GM21737 (cell line): ENCODE results near the gene TMCO4.
"Not testable (repeated sequence)": the region's sequence is repeated elsewhere in the genome, so short reads cannot be mapped to it uniquely, and the experiment has no call there.

ENCODE experiments used
- ATAC-seq: cut with Tn5 transposase; IDR thresholded peaks from one replicate; pipeline ENCODE4 v1.9.1; 2021; ENCODE audit warnings: mild to moderate bottlenecking, moderate library complexity; ENCODE audit not compliant: unreplicated experiment

The TMCO4 gene

GRCh38 chr1:19799230-19800075 lies at the start of gene TMCO4:
Gene TMCO4 (minus strand): TSS chr1:19799916. CDS start chr1:19780758, 19,158 bp downstream.
- peak; percentile 54 for ATAC-seq

GRCh38 chr1:19849307-19849706 lies 49.6 kb upstream of the TMCO4 start:
- not testable (repeated sequence) for ATAC-seq

GRCh38 chr1:19847334-19847733 lies 47.6 kb upstream of the TMCO4 start:
- ATAC-seq = not testable (repeated sequence)

DNA sequence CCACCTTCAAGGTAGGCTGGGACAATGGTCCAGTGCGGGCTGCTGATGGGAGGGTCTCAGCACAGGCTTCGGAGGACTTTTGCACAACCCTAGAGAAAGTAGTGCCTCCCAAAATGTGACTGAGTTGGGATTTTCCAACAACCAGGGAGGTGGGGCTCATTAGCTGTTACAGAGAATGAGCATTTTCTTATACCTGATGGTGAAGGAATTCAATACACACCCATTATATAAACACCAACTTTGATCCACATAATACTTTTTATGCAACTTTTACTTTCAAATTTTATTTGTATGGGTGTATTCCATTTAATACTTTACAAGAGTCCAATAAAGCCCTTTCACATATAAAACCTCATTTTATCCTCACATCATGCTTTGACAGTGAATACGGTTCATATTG lies 46.6 kb upstream of the TMCO4 start:
- no peak for ATAC-seq

- ATAC-seq = no peak
These were observed 45.8 kb upstream of the TMCO4 start for GRCh38 chr1:19845555-19845954.

DNA sequence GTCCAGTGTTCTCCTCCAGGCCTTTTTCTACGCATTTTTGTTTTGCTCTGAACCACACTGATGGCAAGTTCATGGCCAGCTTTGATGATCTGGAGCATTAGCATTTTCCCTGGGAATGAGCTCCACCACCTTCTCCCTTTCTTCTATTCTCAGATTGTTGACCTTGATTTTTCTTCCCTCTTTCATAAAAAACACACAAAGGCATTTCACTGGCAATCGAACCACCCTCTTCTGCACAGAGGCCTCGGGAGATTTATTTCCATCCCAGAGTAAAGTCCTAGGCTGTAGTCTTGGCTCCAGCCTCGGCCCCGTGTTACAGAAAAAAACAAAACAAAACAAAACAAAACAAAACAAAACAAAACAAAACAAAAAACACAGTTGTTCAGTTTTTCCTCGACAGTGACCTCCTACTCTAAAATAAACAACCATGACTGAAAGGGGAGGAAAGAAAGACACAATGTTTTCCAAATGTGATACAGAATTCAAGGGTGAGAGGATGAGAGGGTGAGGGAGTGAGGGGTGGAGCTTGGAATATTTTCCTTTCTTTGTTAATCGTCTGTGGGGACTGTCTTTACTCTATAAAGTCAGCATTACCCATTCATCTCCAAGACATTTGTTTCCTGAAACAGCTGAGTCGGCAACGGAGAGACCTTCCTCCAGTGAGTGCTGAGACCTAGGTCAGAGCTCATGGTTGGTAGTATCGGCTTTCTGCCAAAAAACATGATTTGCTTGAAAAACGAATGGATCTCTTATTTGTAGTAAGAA lies 45.2 kb upstream of the TMCO4 start:
- no peak for ATAC-seq

GRCh38 chr1:19840228-19840627 lies 40.5 kb upstream of the TMCO4 start:
- ATAC-seq = no peak

DNA sequence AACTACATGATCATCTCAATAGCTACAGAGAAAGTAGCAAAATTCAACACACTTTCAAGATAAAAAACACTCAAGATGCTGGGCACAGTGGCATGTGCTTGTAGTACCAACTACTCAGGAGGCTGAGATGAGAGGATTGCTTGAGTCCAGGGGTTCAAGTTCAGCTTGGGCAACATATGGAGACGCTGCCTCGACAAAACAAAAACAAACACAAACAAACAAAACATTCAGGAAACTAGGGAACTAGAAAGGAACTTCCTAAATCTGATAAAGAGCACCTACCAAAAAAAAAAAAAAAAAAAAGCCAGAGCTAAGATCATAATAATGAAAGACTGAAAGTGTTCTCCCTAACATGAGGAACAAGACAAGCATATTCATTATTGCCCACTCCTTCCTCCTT lies 38.1 kb upstream of the TMCO4 start:
- ATAC-seq = no peak

- ATAC-seq = no peak
These were observed 35.9 kb upstream of the TMCO4 start for GRCh38 chr1:19835578-19835977.

DNA sequence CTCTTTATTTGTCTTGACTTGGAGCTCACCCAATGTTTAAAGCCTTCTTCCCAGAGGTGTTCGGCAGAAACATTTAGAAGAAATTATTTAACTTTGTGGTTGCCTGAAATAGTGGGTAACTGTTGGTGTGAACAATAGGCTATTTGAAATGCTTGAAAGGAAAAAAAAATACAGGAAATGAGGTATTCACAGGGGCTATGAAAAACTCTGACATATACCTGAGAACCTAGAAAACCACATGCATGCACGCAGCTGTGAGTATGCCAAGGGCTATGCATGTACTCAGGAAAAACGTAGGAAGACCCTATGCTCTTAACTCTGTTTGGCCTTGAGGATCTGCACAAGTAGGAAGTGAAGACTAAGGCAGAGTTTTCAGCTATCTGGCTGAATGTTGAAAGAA lies 31.7 kb upstream of the TMCO4 start:
- no peak for ATAC-seq

GRCh38 chr1:19828546-19828945 lies 28.8 kb upstream of the TMCO4 start:
- ATAC-seq = no peak

DNA sequence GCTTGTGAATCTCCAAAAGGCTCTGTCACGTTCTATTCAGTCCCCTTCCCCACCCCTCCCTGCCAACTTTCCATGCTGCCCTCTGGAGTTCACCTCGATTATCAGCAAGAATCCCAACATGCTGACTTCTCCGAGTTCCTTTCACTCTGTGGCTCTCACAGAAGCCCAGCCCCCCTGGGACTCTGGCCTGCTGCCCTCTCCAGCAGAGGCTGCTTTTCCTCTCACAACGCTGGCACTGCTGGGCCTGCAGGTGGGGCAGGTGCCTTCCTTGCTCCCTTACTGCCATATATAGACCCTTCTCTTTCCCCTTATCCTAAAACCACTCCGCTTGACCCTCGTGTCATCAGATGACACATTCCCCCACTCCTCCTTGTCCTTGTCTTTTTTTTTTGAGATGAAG lies 25.6 kb upstream of the TMCO4 start:
- no peak for ATAC-seq

DNA sequence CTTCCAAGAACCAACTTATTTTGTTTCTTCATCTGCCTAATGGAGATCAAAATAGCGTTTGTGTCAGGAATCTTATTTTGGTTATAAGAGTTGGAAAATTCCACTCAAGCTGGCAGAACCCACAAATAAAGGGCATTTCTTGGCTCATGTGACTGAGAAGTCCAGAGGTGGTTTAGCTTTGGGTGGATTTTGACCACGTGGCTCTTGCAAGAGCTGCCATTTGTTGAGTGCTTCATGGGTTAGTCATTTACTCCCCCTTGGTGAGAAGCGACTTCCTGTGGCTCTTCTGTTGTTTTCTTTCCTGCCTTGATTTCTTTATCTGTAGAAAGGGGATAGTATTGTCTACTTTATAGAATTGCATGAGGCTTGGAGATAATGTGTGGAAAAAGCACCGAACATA lies 24.8 kb upstream of the TMCO4 start:
- ATAC-seq = no peak

- no peak for ATAC-seq
These were observed 24.3 kb upstream of the TMCO4 start for GRCh38 chr1:19824036-19824435.

DNA sequence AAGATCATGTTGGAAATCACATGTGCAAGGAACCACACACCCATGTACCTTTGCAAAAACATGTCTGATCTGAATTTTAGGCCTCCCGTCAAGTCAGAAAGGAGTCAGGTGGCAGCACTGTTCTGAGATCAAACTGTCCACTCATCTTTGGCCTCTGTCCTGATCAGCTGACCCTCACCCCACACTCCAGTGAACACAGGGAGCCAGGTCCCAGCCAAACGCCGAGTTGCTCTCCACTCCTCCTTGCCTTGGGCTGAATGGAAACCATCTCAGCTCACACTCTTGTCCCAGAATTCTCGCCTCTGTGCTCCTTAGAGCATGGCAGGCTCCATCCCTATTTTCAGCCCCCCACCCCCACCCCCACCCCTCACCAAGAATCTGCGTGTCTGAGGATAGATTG lies 20.0 kb upstream of the TMCO4 start:
- no peak for ATAC-seq

- ATAC-seq = no peak
These were observed 18.6 kb upstream of the TMCO4 start for GRCh38 chr1:19818324-19818723.

GRCh38 chr1:19817160-19817559 lies 17.4 kb upstream of the TMCO4 start:
- ATAC-seq = no peak

DNA sequence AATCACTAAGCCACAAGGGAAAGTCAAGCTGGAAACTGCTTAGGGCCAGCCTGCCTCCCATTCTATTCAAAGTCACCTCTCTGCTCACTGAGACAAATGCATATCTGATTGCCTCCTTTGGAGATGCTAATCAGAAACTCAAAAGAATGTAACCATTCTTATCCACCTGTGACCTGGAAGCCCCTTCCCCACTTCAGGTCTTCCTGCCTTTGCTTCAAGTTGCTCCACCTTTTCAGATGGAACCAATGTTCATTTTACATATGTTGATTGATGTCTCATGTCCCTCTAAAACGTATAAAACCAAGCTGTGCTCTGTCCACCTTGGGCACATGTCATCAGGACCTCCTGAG lies 17.0 kb upstream of the TMCO4 start:
- ATAC-seq = not testable (repeated sequence)

- ATAC-seq = no peak
These were observed 16.4 kb upstream of the TMCO4 start for GRCh38 chr1:19815801-19816736.

DNA sequence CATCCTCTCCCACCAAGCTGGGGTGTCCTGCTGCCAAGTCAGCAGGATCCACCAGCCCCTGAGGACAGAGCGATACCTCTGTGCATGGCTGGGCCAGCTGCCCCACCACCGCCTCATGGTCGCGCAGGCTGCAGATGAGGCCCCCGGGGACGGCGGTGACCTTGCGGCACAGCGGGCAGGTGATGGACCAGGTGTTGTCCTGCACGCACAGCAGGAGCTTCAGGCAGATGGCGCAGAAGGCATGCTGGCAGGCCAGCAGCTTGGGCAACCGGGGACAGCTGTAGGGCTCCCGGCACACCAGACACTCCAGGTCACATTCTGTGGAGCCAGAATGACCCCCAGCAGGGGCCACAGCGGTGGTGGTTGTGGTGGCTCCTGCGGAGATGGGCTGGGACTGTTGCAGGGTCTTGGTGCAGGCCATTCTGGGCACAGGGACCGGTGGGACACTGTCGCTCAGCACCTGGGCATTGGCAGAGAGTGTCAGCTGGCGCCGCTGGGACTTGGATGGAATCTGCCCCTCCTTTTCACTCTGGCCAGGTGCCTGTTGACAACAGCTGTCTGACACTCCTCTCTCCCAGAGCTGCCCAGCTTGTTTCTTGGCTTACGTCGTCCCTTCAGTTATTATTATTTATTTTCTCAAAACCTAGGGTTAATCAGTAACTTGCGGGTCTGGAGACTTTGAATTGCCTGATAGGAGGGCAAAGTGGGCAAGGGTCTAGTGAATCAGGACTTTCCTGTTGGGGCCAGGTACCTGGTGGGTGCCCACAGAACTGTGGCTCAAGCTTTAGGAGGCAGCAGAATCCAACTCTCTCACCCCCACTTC lies 15.2 kb upstream of the TMCO4 start, which contains the start of gene RNF186:
RNF186 (minus strand) TSS at position 603 of the 823 bp plus-strand sequence; CDS start at position 421, 182 bp downstream.
- no peak for ATAC-seq
